Inferior parietal cortex (tissue), 1 donor: ENCODE results near the gene FBXL19.

Experiments used
- DNase-seq: peaks from one replicate; pipeline ENCODE4 v3.0.0-alpha.2; 2016; ENCODE audit errors: extremely low spot score

The FBXL19 gene

DNA sequence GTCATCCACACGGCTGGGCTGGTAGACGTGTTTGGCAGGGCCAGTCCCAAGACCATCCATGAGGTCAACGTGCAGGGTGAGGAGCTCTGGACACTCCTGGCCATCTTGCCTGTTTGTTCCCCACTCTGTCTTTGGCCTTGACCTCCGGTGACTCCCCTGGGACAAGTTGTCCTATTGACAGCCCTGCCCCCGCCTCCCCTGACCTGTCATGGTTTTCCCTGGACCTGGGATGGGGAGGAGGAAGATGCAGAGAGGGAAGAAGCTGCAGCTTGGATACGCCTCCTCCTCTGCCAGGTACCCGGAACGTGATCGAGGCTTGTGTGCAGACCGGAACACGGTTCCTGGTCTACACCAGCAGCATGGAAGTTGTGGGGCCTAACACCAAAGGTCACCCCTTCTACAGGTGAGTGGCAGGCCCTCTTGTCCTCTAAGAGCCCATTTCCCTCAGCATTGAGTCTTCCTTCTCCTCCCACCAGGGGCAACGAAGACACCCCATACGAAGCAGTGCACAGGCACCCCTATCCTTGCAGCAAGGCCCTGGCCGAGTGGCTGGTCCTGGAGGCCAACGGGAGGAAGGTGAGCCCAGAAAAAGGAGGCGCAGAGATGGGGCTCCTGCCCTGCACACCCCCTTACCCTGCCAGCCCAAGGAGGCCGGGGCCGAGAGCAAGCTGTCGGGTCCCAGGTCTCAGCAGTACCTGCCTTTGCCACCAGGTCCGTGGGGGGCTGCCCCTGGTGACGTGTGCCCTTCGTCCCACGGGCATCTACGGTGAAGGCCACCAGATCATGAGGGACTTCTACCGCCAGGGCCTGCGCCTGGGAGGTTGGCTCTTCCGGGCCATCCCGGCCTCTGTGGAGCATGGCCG lies 63.0 kb downstream of the FBXL19 start:
- no peak for DNase-seq

DNA sequence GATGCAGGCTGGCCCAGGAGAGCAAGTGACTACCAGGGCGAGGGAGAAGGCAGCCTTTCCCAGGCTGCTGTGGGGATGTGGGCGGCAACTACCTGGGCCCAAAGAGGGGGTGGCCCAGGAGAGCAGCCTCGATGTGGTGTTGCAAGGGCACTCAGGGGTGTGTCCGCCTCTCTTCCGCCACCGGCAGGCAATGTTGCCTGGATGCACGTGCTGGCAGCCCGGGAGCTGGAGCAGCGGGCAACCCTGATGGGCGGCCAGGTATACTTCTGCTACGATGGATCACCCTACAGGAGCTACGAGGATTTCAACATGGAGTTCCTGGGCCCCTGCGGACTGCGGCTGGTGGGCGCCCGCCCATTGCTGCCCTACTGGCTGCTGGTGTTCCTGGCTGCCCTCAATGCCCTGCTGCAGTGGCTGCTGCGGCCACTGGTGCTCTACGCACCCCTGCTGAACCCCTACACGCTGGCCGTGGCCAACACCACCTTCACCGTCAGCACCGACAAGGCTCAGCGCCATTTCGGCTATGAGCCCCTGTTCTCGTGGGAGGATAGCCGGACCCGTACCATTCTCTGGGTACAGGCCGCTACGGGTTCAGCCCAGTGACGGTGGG lies 64.3 kb downstream of the FBXL19 start:
- no peak for DNase-seq

DNA sequence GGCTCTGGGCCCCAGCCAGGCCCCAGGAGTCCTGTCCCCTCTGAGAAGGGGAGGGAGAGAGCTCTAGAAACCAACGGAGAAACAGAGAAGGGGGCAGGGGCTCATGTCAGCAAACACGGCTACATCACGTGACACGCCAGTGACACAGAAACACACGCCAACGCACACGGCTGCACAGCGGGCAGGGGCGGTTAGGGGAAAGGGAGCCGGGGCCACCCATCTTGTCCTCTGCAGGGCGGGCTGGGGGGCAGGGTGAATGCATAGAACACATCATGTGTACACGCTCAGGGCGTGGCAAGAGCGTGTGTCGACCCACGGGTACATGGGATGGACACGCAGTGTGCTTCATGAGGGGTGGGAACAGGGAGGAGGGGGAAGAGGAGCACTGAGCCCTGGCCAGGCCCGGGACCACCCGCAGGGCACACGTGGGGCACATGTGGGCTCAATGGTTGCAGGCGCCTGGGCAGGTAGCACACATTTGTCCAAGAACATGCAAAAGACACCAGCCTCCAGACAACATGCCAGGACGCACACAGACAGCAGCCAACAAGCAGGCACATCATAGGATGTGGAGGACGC lies 66.2 kb downstream of the FBXL19 start:
- no peak for DNase-seq

DNA sequence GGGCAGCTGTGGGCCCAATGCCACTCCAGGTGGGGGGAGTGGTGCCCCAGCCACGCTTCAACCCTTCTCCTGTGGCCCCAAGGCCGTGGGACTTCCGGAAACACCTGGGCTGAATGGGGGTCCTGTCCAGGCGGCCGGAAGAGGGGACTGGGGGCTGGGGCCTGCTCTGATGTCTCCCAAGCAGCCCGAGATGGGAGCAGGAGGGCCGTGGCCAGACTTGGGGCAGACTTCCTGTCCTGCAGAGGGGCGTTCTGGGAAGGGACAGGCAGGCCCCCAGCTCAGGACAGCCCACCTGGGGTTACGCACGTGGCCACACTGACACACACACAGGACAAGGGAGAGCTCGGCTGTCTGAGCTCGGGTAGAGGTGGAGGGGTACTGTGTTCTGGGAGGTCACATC lies 66.7 kb downstream of the FBXL19 start:
- no peak for DNase-seq

DNA sequence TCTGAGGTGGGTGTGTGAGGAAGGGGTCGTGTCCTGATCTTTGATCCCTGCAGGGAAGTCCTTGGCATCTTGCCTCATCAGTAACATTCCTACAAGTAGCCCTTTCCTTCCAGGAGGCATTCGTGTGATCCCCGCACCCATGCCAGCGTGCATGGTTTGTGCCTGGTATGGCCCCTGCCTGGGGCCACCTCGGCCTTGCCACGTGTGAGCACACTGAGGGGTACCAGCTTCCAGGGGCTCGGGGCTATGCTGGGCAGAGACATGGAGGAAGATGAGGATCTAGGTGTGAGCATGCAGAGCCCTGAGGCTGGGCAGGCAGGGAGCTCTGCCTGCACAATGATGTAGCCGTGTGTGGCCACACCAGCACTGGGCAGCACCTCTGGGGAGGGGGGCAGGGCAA lies 67.7 kb downstream of the FBXL19 start:
- DNase-seq = no peak

DNA sequence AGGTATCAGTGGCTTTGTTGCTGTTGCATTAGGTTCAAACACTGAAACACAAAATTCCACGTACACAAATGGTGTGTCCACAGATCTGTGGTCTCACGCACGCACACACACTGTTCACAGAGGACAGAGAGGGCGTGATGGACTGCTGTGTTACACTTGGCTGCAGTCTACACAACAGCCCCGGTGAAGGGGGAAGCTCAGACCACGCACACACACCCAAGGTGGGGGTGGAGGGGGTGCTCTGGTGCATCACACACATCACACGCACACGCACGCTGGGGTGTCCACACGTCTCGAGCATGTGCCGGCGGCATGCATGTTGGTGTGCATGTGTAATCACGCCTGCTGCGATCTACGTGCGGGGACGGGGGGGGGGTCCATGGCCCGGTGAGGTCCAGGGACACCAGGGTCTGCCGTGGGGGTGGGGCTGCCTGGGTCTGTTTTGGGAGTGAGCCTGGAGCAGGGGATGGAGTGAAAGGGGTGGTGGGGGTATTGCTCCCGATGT lies 69.0 kb downstream of the FBXL19 start:
- no peak for DNase-seq

DNA sequence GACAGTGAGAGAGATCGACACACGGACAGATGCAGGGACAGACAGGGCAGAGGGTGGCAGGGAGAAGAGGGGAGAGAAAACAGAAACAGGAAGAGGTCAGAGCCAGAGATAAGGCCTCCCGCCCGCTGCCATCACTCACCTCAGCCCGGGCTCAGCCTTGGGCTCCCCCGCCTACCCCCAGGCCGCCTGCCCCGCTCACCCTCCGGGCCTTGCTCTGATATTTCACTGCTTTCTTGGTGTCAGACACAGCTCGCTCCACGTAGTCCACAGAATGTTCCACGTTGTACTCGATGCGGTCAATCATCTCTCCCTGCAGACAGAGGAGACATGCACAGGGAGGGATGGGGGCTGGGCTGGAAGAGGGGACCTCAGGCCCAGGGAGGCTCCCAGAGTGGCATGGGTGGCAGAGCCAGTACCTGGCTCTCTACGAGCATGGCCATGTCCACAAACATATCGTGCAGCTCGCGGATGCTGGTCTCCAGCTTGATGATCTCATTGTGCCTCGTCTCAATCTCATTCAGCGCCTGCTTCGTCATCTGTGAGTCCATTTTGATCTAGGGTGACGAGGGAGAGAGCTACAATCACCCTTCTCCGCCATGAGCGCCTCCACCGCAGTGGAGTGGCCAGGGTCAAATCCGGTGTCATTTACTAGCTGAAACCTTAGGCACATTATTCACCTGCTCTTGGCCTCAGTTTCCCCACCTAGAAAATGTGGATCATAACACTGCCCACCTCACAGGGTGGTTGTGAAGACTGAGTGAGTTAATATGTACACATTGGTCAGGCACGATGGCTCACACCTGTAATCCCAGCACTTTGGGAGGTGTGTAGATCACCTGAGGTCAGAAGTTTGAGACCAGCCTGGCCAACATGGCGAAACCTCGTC lies 69.8 kb downstream of the FBXL19 start:
- DNase-seq = no peak

DNA sequence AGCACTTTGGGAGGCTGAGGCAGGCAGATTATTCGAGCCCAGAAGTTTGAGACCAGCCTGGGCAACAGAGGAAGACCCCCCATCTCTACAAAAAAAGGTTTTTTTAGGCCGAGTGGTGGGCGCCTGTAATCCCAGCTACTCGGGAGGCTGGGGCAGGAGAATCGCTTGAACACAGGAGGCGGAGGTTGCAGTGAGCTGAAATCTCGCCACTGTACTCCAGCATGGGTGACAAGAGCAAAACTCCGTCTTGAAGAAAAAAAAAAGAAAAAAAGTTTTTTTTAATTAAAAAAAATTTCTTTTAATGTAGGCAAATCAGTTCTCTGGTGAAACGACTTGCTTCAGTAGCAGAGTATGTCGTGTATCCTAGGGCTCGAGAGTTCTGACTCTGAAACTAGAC lies 72.6 kb downstream of the FBXL19 start:
- no peak for DNase-seq

DNA sequence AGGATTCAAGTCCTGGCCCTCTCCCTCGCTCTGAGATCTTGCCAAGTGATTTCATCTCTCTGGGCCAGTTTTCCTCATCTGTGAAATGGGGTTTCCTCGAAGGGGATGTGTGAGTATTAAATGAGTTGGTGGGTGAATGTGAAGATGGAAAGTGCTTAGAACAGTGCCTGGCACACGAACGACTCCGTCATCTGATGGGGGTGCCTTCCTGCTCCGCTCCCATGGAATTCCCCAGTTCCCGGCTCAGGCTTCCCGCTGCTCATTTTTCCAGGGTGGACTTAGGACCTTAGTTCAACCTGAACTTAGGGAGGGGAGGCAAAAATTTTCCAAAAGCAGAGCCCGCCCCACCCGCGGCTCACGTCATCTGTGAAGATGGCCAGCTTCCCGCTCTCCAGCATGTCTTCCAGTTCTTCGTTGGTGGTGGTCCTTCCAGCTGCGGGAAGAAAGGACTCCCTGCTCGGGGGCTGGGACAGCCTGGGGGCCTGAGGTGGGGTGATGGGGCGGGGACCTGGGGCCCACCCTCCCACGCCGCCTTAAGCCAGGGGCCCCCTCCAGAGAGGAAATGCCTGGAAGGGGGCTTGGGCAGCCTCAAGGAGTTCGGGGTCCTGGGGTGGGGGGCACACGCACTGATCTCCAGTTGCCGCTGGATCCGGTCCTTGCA lies 73.1 kb downstream of the FBXL19 start:
- DNase-seq = no peak

DNA sequence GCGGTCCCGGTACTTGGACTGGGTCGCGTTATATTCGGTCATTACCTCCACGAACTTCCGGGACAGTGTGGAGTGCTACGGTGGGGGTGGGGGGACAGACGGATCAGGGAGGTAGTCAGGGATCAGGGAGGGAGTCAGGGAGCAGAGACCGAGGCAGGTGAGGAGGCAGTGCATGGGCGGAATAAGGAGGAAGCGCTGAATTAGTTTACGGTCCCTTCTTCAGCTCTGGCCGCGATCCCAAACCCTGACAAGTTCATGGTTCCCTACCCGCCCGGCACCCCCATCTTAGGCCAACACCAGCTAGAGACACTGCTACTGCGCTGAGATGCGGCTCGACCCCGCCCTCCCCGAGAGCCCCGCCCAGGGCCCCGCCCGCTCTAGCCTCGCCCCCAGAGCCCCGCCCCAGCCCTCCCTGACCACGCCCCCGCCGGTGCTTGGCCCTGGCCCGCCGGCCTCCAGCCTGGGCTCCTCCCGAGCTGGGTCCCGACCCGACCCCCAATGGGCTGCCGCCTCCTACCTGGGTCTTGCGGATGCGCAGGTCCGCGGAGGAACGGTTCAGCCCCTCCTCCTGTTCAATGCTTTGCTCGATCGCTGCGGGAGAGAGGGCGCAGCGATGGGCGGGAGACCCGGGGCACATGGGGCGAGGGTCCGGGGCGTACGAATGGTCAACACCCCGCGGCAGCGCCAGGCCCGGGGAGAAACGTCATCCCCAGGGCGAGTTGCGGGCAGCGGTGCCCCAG lies 73.8 kb downstream of the FBXL19 start:
- no peak for DNase-seq

DNA sequence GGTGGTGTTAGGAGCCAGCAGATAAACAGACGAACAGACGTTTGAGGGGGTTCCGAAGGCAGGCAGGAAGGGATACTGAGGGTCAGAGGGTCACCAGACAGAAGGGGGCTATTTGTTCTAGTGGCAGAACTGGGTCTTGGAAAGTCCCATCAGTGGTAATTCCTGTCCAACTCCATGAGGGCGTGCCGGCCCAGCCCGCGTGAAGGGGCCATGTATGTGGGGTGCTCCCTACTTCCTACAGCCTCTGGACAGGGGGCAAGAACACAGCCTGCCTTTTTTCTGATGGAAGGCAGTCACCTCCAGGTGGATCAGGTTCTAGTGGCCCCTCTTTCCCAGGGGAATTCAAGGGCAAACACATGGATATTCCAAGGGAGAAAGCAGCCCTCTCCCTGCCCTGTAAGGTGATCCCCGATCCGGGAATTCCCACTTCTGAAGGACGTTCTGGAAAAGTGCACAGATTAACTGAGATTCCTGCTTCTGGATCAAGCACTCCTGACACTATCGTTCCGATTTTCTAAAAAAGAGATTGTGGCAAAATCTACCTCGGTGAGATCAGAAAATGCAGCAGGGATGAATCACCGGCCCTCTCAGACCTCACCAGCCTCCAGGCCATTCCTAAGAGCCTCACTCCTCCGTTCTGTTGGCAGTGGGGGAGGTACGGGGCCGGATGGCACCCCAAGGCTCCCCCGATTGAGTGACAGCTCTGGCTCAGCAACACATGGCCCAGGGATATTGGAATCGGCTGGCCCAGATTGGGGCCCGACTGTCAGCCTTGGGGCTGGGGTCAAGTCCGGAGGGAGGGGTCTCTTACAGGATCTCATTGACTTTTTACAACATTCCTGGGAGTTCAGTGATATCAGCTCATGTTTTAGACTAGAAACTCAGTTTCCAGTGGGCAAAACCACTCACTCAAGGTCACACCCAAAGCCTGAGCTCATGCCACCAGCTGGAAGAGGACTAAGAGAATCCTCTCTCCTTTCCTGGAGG lies 74.6 kb downstream of the FBXL19 start:
- DNase-seq = no peak
